ENCODE results near the gene KRT74. TPM values are rescaled to one million over a fixed set of nuclear protein-coding genes. Genes with fewer than 3 reads are reported as not detected.

Gene KRT74
- total RNA-seq, 1 donor from 2014 or later, result not detected

DNA sequence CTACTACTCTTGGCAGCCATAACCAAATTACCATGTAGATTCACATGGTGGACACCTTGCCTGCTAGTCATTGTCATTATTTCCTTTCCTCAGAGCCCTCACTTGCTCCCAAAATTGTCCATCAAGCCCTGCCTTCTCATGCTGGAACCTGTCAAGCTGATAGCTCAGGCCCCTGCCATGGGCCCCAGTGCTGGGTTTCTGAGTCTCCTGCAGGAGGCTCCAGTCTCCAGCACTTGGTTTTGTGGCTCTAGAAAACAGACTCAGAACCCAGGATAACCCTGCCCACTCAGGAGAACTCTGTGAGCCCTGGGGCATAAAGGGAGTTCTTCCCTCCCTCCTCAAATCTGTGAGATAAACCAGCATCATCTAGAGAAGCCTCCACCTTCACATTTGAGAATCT, 31.5 kb downstream of the KRT74 start:
- DNase-seq (ENCODE audit: low spot score in 2 of 2) (no peak), FAIRE-seq (no peak)

DNA sequence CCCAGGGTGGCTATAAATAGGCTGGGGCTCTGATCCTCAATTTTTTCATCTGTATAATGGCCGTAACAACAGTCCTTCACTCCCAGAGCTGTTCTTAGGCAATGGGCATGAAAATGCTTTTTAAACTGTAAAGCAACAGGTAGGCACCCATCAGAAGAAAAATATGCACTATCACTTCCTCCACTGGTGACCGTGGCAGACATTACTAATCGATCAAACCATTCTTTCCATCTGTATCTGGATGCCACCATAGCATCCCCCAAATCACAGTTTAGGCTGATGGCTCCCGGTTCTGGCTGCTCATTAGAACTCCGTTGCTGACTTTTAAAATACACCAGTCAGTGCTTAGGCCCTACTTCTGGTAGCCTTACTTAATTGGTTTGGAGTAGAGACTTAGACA, 31.9 kb downstream of the KRT74 start:
- DNase-seq (ENCODE audit: low spot score in 2 of 2) (no peak), FAIRE-seq (no peak)

DNA sequence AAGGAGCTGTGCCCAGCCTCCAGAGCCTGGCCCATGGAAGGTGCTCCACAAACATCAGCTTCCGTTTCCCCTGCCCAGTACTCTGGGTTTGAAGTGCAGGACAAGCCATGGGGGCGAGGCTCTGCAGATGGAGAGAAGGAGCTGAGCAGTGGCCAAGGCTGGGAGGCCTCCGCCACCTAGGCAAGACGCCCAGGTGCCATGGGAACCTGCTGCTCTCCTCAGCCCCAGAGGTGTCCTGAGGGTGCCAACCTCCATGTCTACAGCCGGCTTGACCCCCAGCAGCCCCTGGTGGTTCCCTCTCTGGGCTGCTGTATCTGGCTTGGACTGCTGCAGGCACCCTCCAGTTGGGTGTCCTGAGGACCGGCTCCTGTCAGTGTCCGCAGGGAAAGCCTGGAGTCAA, 33.1 kb downstream of the KRT74 start:
- FAIRE-seq (no peak), DNase-seq (ENCODE audit: low spot score in 2 of 2) (no peak)

DNA sequence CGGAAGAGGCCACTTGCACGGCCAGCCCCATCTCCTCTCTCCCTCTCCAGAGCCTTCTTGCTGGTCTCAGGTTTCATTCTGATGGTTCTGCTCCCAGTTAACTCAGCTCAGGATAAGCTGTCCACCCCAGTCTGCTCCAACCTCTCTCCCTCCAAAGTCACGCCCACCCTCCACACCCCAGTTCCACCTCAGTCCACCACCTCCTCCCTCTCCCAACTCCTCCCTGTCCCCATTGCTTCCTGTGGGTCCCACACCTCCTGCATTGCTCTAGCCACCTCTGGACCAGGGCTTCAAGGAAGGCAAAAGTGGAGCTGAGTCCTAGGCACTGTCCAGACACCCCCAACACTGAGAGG, 33.8 kb downstream of the KRT74 start:
- DNase-seq (ENCODE audit: low spot score in 2 of 2), result no peak
- no peak for FAIRE-seq

DNA sequence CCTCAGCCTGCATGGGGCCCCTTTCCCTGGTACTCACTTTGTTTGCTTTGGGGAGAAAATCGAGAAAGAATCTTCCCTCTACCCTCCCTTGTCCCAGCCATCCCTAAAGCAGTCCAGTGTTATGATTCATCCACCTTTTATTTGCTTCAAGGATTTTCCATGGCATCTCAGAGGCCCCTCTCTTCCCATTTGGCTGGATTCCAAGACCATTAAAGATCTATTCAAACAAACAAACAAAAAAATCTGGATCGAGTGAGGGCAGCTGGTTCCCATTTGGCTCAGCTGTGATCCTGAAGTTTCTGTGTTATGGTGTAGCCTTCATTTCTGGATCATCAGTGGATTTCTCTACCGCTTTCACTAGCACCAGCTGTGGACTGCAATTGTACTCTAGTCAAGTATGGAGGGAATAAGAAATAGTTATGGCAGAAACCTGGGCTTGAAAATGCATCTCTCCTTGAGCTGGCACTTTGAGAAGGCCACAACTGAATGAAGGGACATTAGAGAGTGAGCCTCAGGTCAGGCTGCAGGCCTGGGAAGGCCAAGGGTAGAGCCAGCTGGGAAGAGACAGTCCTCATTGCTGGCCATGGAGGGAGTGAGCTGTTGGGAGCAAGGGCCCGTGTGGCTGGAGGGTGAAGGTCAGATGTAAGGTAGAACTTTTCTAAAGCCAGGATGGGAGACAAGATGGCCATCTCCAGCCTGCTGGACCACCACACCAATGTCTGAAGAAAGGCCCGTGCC, 34.4 kb downstream of the KRT74 start:
- DNase-seq (ENCODE audit: low spot score in 2 of 2) (no peak), FAIRE-seq (no peak)

DNA sequence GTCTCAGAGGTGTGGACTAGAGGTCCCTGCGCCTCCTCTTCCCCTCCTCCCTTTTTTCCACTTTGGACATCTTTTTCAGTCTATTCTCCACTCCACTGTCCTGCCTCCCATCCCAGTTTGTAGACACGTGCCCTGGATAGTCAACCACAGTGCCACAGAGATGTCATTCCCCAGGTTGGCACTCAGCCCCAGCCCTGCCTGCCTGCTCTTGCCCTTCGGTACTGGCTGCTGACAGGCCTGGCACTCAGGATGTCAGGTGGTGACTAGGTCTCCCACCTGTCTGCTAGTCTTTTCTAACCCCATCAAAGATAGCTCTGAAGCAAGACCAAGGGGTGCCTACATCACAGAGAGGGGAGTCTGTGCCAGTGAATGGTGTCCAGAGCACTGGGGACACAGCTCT, 36.5 kb downstream of the KRT74 start:
- FAIRE-seq (no peak), DNase-seq (ENCODE audit: low spot score in 2 of 2) (no peak)

DNA sequence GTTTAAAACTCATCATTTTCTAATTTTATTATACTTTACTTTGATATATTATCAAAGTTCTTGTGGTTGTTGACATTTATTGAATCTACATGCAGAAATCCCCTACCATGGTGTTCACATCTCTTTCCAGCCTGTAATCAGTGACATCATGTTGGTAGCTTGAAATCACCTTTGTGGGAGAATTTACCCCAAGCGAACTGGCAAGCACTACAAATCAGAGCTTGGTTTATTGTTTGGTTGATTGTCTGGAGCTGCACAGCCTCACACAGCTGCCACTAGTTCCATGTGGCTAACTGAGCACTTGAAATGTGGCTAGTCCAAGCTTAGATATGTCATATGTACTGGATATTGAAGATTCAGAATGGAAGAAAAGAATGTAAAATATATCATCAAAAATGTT, 38.1 kb downstream of the KRT74 start:
- FAIRE-seq (peak; percentile 6), DNase-seq (ENCODE audit: low spot score in 2 of 2) (no peak)

DNA sequence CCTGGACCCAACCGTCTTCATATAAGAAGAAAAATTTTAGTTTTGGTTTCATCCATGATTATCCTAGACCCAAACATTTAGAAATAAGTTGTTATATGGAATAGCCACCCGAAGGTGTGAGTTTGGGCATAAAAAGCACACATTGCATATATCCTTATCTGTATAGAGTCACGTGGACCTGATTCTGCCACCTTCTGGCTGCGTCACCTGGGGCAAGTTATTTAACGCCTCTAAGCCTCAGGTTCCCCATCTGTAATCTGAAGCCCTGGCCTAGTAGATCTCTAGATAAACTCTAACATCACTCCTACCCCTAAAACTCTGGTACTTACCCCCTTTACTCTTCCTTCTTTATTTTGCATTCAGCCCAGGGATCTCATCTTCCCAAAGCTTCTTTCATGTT, 39.2 kb downstream of the KRT74 start:
- FAIRE-seq (no peak), DNase-seq (ENCODE audit: low spot score in 2 of 2) (no peak)

DNA sequence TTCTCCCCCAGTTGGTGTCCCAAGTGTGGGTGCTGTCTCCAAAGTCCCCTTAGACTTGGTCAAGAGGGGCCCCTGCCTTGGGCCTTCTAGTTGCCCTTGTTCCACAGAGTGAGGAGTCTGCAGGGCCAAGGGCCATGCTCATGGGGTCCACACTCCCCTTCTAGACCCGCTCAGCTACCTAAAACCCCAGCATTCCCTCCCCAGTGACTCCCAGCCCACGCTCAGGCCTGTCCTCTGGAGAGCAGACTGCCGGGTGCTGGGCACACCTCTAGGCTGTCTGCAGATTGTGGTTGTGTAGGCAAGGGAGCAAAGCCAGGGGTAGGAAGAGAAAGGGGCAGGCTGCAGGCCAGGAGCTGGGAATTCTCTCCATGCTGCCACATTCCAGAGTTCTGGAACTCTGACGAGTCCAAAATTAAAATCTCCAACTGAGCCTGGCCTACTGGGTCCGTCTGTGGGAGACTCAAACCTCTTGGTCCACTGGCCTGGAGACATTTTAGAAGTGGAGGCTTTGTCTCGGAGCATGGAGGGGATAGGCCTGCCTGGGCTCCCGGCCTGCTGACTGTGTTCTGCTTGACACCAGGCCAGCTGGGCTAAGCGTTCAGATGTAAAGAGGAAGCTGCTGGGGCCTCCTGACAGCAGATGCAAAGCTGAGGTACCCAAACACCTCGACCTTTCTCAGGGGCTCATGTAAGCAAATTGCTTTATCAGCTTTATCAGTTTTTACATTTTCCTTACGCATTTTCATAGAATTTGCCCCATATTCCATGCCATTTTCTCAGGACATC, 39.8 kb downstream of the KRT74 start:
- DNase-seq (ENCODE audit: low spot score in 2 of 2), result no peak
- no peak for FAIRE-seq

DNA sequence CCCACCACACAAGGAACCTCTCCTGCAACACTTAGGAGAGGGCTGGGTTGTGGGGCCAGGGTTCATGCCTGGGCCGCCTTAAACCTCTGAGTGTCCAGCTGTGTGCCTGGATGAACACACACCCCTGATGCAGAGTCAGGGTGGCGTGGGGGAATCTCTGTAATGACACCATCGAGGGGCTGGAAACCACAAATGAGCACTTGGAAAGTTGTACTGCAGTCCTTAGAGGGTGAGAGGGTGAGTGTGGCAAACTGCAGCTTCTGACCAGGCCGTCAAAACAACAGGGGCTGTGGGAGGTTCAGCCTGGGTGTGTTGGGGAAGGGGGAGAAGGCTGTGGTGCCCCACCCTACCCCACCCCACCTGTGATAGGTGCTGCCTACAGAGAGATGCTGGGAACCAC, 41.0 kb downstream of the KRT74 start:
- no peak for FAIRE-seq
- no peak for DNase-seq (ENCODE audit: low spot score in 2 of 2)

DNA sequence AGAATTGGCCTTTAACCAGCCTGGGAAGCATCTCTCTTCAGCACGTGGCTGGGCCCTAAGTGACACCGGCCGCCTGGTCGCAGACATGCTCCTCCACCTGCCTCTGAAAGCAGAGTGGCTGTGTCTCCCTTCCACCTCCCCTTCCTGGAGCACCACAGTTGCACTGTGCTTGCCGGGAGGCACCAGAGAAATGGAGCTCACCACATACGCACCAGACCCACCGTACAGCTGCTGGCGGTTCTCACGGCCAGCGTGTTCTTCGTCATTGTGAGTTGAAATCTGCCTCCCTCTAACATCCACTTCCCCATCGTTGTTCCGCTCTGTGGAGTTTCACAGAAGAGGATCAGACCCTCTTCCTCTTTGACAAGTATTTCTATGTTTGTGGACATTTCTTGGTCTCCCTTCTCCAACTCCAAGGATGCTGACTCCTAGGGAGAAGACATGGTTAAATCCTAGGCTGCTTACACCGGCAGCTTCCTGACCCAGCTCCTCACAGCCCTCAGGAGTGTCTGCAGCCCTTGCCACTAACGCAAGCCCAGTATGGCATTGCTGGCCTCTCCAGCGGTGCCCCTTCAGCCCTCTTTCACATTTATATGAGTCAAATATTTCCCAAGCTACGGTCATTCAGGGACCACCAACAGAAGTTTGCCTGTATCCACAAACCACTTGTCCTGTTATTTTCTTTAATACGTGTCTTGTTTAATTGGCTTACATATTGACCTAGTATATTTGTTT, 41.9 kb downstream of the KRT74 start:
- no peak for FAIRE-seq
- no peak for DNase-seq (ENCODE audit: low spot score in 2 of 2)

DNA sequence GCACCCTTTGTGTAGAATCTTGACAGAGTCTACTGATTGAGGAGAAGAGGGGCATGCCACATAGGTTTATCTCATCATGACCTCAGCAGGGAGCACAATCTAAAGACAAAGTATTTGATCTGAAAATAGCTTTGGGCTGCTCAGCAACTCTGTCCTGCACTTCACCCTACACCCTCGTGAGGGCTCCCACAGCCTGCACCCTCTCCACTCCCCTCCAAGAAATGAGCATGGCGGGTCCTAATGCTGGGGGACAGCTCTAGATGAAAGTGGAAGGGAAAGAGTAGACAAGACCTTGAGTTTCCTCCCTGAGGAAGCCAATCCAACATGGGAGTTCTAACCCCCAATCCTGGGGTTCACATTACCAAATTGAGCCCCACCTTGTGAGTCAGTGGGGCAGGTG, 42.7 kb downstream of the KRT74 start:
- no peak for FAIRE-seq
- DNase-seq (ENCODE audit: low spot score in 2 of 2), result no peak

DNA sequence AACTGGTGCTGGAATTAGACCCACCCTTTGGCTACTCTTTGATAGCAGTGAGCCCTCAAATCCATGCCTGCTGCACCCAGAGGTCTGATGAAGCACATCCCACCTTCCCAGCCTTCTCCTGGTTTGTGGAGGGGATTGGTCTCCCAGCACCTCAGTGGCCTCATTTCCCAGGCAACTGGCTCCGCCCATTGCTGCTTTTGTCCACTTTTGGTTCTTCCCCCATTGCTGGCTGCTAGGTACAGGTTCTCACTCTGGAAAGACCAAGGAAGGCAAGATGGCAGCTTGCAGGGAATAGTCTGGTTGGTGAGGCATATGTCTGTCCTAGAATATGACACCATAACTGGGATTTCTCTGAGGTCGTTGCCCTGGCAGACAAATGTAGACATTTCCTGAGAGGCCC, 43.3 kb downstream of the KRT74 start:
- DNase-seq (ENCODE audit: low spot score in 2 of 2) (no peak), FAIRE-seq (no peak)

DNA sequence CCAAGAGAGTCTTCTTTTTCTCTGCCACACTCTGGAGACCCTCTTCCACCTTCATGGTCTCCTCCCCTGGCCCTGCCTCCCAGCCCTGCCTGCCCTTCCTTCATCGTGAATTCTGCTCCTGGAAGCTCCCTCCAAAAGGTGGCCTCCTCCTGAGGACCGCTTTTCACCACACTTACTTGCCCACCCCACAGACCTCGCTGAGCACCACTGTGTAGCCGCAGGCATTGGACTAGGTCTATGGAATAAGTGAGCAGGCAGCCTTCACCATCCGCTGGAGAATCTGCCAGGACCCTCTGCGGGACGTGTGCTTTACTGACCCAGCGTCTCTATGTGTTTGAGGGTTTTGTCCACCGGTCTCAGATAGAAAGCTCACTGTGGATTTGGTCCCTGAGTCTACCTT, 43.8 kb downstream of the KRT74 start:
- DNase-seq (ENCODE audit: low spot score in 2 of 2) (no peak), FAIRE-seq (no peak)

DNA sequence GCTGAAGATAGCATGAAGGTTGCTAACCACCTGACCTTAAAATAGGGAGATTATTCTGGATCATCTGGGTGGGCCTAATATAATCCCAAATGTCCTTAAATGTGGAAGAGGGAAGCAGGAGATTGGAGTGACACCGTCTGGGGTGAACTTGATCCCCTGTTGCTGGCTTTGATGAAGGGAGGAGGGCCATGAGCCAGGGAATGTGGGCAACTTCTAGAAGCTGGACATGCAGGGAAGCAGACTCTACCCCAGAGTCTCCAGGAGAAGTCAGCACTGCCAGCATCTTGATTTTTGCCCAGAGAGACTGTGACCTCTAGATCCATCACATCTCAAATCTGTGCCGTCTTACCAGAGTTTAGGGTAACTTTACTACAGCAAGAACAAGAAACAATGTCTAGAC, 44.2 kb downstream of the KRT74 start:
- DNase-seq (ENCODE audit: low spot score in 2 of 2), result no peak
- FAIRE-seq, result no peak

DNA sequence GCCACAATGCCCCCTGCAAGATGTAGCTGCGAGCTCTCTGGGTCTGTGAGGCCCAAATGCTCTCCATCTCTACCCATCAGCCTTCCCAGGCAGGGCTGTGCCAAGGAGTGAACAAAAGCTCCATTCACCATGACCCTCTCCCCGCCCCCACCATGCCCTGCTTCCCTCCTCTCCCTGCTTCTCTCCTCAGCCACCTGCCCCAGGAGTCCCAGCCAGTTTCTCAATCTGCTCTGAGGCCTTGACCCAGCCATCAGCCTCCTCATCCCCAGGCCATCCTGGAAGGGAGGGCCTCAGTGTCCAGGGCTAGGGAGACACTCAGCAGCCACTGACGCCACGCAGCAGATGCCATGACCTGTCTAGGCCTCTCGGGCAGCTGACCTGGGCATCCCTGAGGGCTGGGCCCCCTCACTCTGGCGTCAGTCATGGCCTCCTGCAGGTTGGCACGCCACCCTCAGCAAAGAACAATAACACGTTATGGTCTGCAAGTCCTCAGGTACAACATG, 45.0 kb downstream of the KRT74 start:
- no peak for FAIRE-seq
- no peak for DNase-seq (ENCODE audit: low spot score in 2 of 2)

DNA sequence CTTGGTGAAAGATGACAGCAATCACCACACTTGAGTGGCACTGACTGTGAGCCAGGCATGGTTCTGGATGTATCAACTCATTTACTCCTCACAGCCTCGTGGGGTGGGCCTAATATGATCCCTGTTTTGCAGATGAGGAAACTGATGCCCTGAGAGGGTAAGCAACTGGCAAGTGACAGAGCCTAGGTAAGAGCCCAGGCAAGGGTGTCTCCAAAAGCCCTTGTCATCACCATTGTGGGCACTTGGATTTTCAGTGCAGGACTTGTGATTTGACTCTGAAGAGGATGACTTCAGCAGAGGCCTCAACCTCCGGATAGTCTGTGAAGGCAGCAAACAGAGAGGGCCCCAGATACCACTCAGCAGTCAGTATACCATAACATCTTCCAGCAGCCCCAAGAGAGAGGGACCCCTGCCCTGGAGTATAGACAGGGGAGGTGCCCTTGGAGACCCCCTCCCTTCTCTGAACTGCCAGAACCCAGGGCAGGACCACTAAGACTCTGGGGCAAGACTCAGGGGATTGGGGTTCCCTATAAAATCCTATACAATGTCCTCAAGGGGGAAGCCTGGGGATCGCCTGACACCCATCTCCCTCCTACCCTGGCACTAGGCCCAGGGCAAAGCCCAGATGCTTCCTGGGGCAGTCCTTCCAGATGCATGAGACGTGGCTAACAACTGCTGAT, 46.4 kb downstream of the KRT74 start:
- no peak for FAIRE-seq
- no peak for DNase-seq (ENCODE audit: low spot score in 2 of 2)

DNA sequence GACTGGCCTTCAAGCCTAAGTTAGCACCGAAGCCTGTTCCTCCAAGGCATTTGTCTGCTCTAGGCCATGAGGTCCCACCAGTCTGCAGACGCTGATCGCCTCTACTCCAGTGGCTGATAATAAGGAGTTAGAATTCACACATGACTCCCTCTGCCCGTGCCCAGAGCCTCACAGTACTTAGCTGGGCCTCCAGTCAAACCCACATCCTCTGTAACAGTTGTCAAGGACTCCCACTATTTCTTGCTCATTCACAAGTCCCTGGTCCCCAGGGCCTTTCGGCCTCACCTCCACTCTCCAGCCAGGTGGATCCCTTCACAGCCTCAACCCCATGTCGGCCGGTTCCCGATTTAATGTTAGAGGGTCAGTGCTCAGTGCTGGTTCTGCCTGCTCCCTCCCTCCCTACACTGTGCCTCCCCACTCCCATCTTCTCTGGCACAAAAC, 47.1 kb downstream of the KRT74 start:
- no peak for DNase-seq (ENCODE audit: low spot score in 2 of 2)
- no peak for FAIRE-seq

DNA sequence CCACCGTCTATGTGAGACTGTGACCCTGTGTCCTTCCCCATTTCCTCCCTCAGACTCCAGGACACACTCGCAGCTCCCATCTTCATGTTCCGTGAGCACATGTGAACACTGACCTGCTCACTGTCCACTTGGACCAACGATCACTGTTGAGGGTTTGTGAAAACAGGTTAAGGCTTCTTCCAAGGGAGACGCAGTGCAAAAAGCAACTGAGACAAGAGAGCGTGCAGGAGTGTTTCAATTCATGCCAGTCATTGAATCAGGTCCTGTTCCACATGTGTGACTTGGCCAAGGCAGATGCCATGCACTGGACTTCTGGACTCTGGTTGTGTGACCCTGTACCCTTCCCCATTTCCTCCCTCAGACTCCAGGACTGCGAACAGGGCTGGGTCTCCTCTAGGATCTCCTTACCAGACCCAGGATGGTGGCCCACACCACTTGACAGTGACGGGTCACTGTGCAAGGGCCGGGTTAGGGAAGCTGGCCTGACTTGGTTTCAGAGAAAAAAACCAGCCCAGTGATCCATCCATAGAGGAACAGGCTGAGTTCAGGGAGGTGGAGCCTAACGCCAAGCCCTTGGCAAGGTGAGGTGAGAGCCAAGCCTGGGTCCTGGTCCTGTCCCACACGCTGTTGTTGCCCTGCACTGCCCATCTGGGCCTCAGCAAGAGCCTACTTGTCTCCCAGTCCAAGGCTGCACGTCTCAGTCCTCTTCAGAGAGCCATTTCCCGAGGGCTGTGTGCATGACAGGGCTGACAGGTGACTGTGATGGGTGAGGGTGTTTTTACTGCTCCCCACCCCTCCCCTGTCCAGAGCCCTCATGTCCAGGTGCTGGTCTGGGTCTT, 47.8 kb downstream of the KRT74 start:
- DNase-seq (ENCODE audit: low spot score in 2 of 2) (no peak), FAIRE-seq (no peak)

Measured in frontal cortex (tissue), 4 donors.